OCI-LY7 (cell line): ENCODE measurements around the gene BORCS8. TPM values are rescaled to one million over a fixed set of nuclear protein-coding genes. Genes with fewer than 3 reads are reported as not detected.

Source experiments
- BruUV-seq: library from RNA; stranded (reverse); fragments of 400-500 nt; replicated peaks from 2 replicates; lab custom pipeline; 2021; lab: Mats Ljungman, UMichigan
- CTCF ChIA-PET: fragments of 300-600 bp; sonication (Branson Sonifier 250); formaldehyde crosslinking; loops from one replicate; lab custom pipeline; 2022; ENCODE audit warnings: antibody characterized with exemption; ENCODE audit not compliant: unreplicated experiment; lab: Charles Lee
- POLR2A ChIA-PET: fragments of 300-600 bp; sonication (Branson Sonifier 250); formaldehyde crosslinking; loops from one replicate; lab custom pipeline; 2022; ENCODE audit warnings: antibody characterized with exemption; lab: Charles Lee
- DNase-seq: peaks from one replicate; pipeline ENCODE4 v3.0.0-alpha.2; 2015; ENCODE audit warnings: low spot score
- H2AFZ ChIP-seq: fragments of 200-600 bp; sonication (generic), shearing (Covaris generic); 2 replicates; pipeline ENCODE4 v1.6.1; 2014; ENCODE audit warnings: mild to moderate bottlenecking, antibody characterized with exemption, low read length, moderate library complexity
- H3K27ac ChIP-seq: fragments of 200-600 bp; sonication (generic); 2 replicates; pipeline ENCODE4 v1.5.1; 2014; ENCODE audit warnings: mixed run types, low read depth, mild to moderate bottlenecking, moderate library complexity, low read length, inconsistent platforms; ENCODE audit not compliant: poor library complexity, severe bottlenecking
- H3K36me3 ChIP-seq: fragments of 200-600 bp; sonication (generic); 2 replicates; pipeline ENCODE4 v1.6.1; 2014; ENCODE audit warnings: mild to moderate bottlenecking, antibody characterized with exemption, low read length, moderate library complexity, mixed read lengths; ENCODE audit not compliant: insufficient read depth
- H3K4me1 ChIP-seq: fragments of 200-600 bp; sonication (generic); 2 replicates; pipeline ENCODE4 v1.5.1; 2014; ENCODE audit warnings: mild to moderate bottlenecking, low read length; ENCODE audit not compliant: insufficient read depth, poor library complexity, severe bottlenecking
- H3K4me2 ChIP-seq: fragments of 200-600 bp; sonication (generic); 2 replicates; pipeline ENCODE4 v1.6.1; 2014; ENCODE audit warnings: mild to moderate bottlenecking, low read length
- H3K4me3 ChIP-seq: fragments of 200-600 bp; sonication (generic); 2 replicates; pipeline ENCODE4 v1.5.1; 2014; ENCODE audit warnings: mild to moderate bottlenecking, low read depth, low read length; ENCODE audit not compliant: poor library complexity, severe bottlenecking
- H3K79me2 ChIP-seq: fragments of 200-600 bp; sonication (generic); 2 replicates; pipeline ENCODE4 v1.6.1; 2016; ENCODE audit warnings: low read depth, mild to moderate bottlenecking, low read length, moderate library complexity, mixed read lengths; ENCODE audit not compliant: insufficient read depth
- H3K9me2 ChIP-seq: fragments of 200-600 bp; sonication (generic); 2 replicates; pipeline ENCODE4 v1.6.1; 2016; ENCODE audit warnings: mild to moderate bottlenecking, low read length, mixed read lengths; ENCODE audit not compliant: insufficient read depth
- H3K9me3 ChIP-seq: fragments of 200-600 bp; sonication (generic); 2 replicates; pipeline ENCODE4 v1.6.1; 2014; ENCODE audit warnings: mild to moderate bottlenecking, mixed run types, low read length, mixed read lengths
- H4K20me1 ChIP-seq: fragments of 200-600 bp; sonication (generic); 2 replicates; pipeline ENCODE4 v1.6.1; 2014; ENCODE audit warnings: mild to moderate bottlenecking, antibody characterized with exemption, low read length, moderate library complexity, mixed read lengths; ENCODE audit not compliant: insufficient read depth
- CTCF ChIP-seq: fragments of 200-600 bp; sonication (generic); conservative IDR thresholded peaks from 2 replicates; pipeline ENCODE4 v1.5.1; 2014; ENCODE audit warnings: mild to moderate bottlenecking, antibody characterized with exemption, low read length, moderate library complexity, mixed read lengths
- EZH2phosphoT487 ChIP-seq: fragments of 200-600 bp; sonication (generic); IDR thresholded peaks from 2 replicates; pipeline ENCODE4 v1.6.1; 2018; ENCODE audit warnings: low read depth, borderline replicate concordance, mild to moderate bottlenecking, mixed run types, antibody characterized with exemption, low read length, moderate library complexity, mixed read lengths
- intact Hi-C: fragments of 100-400 bp; cut with micrococcal nuclease; formaldehyde crosslinking; loops from one replicate; pipeline ENCODE4 v1.10.0; 2022; ENCODE audit not compliant: unreplicated experiment
- total RNA-seq, 2 experiments: library from RNA; depleted of rRNA in 1 of 2; stranded (reverse); fragments of >200 nt in 1 of 2; shearing (Covaris generic) in 1 of 2; gene quantifications; 2 replicates each; pipeline ENCODE4 v1.2.3, GENCODE V29; 2014 to 2022

The BORCS8 gene
- total RNA-seq, 2 experiments from 2014 or later: 39.8 to 40.2 TPM

GRCh38 chr19:19160461-19161035 lies 31.4 kb downstream of the BORCS8 start:
- Histone ChIP-seq H3K79me2 (peaks cover 80% of the 10 kb centered on the region), H3K9me2 (no peaks in the 10 kb centered on the region), H3K4me3 (peak overlapping the region; percentile 93), H3K27ac (peak overlapping the region; percentile 98), H3K4me1 (peaks cover 97% of the 10 kb centered on the region), H3K36me3 (peaks cover 70% of the 10 kb centered on the region), H3K4me2 (peak overlapping the region; percentile 100), H3K9me3 (no peaks in the 10 kb centered on the region), H2AFZ (no peak overlapping the region), H4K20me1 (no peaks in the 10 kb centered on the region)
- intact Hi-C loops: loop anchor here (1.0 to 10.0 kb wide), 3 partner anchors 10 to 636 kb away; partner anchors contain the start of genes ATP13A1, ELL, MEF2B and ZNF101
- CTCF ChIA-PET: no interaction called here
- POLR2A ChIA-PET: interaction anchor here (0.6 to 8.0 kb wide), 4 partner anchors 9 to 368 kb away, joined by 3 to 201 read pairs (median 3); partner anchors contain the start of genes MEF2B and YJEFN3
- no TSS peak for BruUV-seq
- DNase-seq: peak; percentile 94
- no peak for TF ChIP-seq CTCF

- Histone ChIP-seq H3K27ac (peak overlapping the region; percentile 98), H2AFZ (no peak overlapping the region), H3K4me1 (peaks cover 96% of the 10 kb centered on the region), H3K4me2 (peak overlapping the region; percentile 100), H3K9me3 (no peaks in the 10 kb centered on the region), H3K4me3 (peak overlapping the region; percentile 93), H3K79me2 (peaks cover 78% of the 10 kb centered on the region), H4K20me1 (no peaks in the 10 kb centered on the region), H3K36me3 (peaks cover 68% of the 10 kb centered on the region), H3K9me2 (no peaks in the 10 kb centered on the region)
- ChIA-PET POLR2A (interaction anchor here (0.9 to 8.0 kb wide), 2 partner anchors 10 to 15 kb away, joined by 4 to 201 read pairs; partner anchors contain the start of gene MEF2B), CTCF (interaction anchor here (0.6 to 1.6 kb wide), 2 partner anchors 15 to 843 kb away, joined by 3 to 5 read pairs; no protein-coding TSS in a partner anchor)
- intact Hi-C loops: no loop called here
- no peak for TF ChIP-seq EZH2phosphoT487
- no peak for TF ChIP-seq CTCF
- BruUV-seq: TSS peak; percentile 15
- DNase-seq: no peak
Measured at GRCh38 chr19:19159534-19159933, 32.4 kb downstream of the BORCS8 start.

- DNase-seq: peak; percentile 46
- Histone ChIP-seq H3K27ac (peak overlapping the region; percentile 98), H4K20me1 (no peaks in the 10 kb centered on the region), H3K36me3 (peaks cover 66% of the 10 kb centered on the region), H3K4me1 (peaks cover 96% of the 10 kb centered on the region), H3K4me2 (peak overlapping the region; percentile 89), H3K9me2 (no peaks in the 10 kb centered on the region), H3K4me3 (peak overlapping the region; percentile 59), H3K79me2 (peaks cover 78% of the 10 kb centered on the region), H2AFZ (no peak overlapping the region), H3K9me3 (no peaks in the 10 kb centered on the region)
- TF ChIP-seq CTCF: no peak
- no peak for TF ChIP-seq EZH2phosphoT487
- no TSS peak for BruUV-seq
- intact Hi-C loops: no loop called here
- ChIA-PET POLR2A (interaction anchor here (0.8 to 8.0 kb wide), 4 partner anchors 11 to 105 kb away, joined by 3 to 201 read pairs (median 8); partner anchors contain the start of gene MEF2B), CTCF (interaction anchor here (0.6 to 2.3 kb wide), 5 partner anchors 10 to 217 kb away, joined by 3 to 8 read pairs (median 3); partner anchors contain the start of gene MEF2B)
Measured at GRCh38 chr19:19157808-19158207, 34.1 kb downstream of the BORCS8 start.
